Muscle of back (tissue), 11 donors: ENCODE data around the gene RBMS3. TPM values are rescaled to one million over a fixed set of nuclear protein-coding genes. Genes with fewer than 3 reads are reported as not detected.
"Not testable (repeated sequence)": the region's sequence is repeated elsewhere in the genome, so short reads cannot be mapped to it uniquely, and the experiment has no call there.

Source experiments
- DNase-seq, 3 donors: peaks; one replicate each; pipeline versions ENCODE4 v3.0.0 to v3.0.0-alpha.2; 2013
- polyA plus RNA-seq, 10 donors: library from polyadenylated mRNA; unstranded; fragments of 120-200 nt; gene quantifications; one replicate each; pipeline ENCODE4 v1.2.1, GENCODE V29; 2013; ENCODE audit not compliant: insufficient read length in 10 of 10

Gene RBMS3
- polyA plus RNA-seq, 10 donors, result 22.4 to 37.1 (median 28.1) TPM

DNA sequence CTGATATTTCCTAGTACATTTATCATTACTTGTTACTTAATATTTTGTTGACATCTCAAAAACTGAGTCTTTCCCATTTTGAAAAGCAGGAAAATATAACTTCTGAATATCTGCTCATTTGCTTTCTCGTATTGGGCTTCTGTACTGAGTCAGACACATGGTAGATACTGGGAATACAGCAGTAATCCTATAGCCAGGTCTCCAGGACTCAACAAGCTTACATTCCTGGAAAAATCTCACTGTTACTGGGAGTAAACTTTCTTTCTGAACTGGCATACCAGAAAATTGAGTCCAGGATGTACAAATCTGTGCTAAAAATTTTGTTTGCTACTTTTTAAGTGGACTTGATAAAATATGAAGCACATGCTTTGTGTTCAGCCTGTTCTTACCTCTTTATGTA is 240.4 kb downstream of the RBMS3 start:
- no peak for DNase-seq

DNA sequence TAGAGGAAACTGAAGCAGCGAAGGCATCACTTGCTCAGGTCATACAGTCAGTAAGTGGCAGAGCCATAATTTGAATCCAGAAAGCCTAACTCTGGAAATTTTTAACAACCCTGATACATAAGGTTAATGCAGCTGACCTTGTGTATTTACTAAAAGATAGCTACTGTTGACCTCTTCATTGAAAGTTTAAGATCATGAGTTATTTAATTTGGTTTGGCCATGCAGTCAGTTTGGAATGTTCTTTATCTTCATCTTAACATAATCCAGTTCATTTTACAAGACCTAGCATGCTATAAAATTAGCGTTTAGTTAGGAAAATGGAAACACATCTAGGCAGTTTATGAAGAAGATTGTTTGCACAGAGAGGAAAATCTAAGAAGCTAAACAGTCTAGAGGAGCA is 240.9 kb downstream of the RBMS3 start:
- DNase-seq, result no peak

GRCh38 chr3:29524433-29524832 is 243.6 kb downstream of the RBMS3 start:
- DNase-seq, result not testable (repeated sequence)

- peak; percentile 56 to 92 (median 74) for DNase-seq
These were observed 244.5 kb downstream of the RBMS3 start for GRCh38 chr3:29525254-29525881.

- no peak for DNase-seq
These were observed 246.4 kb downstream of the RBMS3 start for GRCh38 chr3:29527246-29527645.

DNA sequence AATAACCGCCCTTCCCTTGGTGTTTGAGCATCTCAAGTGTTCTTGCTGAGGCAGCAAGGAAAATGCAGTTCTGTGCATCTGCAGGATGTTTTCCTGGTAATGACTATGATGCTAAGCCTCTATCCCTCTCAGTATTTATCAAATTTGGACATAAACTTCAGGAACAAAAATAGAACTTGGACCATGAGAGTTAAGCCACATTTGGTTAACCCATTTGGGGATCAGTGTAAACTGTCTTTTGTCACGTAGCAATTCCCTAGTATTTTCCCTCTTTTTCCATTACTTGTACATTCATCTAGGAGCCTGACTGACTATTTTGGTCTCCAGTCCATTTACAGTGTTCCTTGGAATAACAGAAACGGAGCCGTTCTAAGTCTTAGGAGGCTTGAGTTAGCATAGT is 250.8 kb downstream of the RBMS3 start:
- peak in 2 of 3 donors; percentile 53 to 83 for DNase-seq

- no peak for DNase-seq
These were observed 251.6 kb downstream of the RBMS3 start for GRCh38 chr3:29532473-29532872.

DNA sequence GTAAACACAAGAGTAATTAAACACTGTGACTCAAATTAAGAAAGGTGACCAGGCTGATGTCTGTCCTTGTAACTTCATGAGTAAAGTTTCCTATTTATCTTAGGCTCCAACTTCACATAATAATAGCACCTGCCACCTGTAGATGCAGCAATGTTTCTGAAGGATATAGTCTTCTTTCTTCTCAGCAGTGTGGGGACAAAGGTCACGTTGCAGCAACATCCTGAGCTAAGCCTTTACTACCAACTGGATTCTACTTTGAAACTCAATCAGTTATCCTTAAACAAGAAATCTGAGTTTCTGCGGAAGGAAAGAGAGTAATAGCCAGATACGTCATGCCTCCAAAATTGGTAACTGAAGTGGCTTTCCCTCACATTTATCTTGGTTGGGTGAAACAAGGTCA is 253.1 kb downstream of the RBMS3 start:
- DNase-seq, result no peak

GRCh38 chr3:29536016-29536758 is 255.3 kb downstream of the RBMS3 start:
- DNase-seq, result no peak

DNA sequence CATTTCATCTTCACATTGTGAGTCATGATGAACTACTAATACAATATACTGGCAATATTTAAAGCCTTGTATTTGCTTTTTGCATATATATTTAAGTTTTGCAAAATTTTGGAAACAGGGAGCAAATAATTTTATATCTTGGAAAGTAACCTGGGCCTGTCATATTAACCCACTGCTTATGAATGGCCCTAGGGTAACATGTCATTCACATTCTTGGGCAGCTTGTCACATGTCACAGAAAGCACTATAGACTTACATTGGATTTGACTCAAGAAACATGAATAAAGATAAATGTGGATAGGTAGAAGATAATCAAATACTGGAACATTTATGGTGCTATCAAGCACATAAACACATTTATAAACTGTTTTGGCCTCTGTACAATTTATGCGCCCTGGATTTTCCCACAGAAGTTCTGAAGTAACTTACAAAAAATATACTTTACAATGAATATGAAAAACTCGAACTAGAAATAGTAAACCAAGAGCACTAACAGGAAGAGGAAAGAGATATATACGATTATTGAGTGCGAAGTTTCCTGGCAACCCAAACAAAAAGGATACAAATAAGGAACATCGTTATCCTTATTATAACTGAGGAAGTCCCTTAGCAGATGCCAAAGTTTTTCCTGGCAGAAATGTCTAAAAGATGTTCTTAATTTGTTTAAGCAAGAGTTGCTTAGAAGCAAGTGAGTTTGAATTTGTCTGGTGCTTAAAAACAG is 257.2 kb downstream of the RBMS3 start:
- DNase-seq, result peak; percentile 81 to 94 (median 88)

DNA sequence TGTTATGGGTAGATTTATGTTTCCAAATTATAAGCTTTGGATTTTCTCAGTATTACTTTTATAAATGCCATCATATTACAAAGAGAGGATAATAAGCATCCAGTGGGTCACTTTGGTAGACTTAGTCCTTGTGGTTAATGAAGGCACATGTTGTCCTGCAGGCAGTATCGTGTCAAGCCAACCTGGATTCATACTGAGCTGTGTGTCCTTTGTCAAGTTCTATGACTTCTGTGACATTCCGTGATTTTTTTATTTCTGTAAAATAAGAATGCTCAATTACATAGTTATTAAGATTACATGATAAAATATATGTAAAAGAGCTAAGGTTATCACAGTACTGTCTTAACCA is 257.7 kb downstream of the RBMS3 start:
- no peak for DNase-seq

GRCh38 chr3:29540544-29540943 is 259.7 kb downstream of the RBMS3 start:
- DNase-seq, result no peak

DNA sequence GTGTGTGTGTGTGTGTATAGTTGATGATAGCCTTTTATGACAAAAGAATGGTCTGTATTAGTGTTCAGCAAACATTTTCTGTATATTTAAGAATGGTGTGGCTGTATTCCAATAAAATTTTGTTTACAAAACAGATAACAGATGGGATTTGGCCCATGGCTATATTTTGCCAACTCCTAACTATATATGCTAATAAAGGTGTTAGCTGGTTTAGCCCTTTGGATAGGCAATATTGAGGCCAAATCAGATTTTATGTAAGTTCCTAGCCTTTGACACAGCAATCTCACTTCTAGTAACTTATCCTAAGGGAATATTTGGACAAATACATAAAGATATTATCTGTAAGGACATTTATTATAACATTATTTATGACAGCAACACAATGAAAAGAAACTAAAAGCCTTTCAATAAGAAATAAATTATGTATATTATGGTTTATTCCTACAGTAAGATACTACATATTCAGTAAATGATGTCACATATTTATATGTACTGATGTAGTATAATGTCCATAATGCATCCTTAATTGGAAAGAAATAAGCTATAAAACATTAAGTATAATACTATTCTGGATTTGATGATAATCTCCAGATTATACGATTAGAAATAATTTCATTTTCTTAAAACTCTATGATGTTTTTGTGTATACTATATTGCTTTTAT is 264.0 kb downstream of the RBMS3 start:
- no peak for DNase-seq

- DNase-seq, result peak in 1 of 3 donors; percentile 65
These were observed 264.7 kb downstream of the RBMS3 start for GRCh38 chr3:29545615-29546014.

GRCh38 chr3:29552051-29552450 is 271.2 kb downstream of the RBMS3 start:
- DNase-seq, result no peak

GRCh38 chr3:29554566-29554965 is 273.7 kb downstream of the RBMS3 start:
- DNase-seq, result no peak

DNA sequence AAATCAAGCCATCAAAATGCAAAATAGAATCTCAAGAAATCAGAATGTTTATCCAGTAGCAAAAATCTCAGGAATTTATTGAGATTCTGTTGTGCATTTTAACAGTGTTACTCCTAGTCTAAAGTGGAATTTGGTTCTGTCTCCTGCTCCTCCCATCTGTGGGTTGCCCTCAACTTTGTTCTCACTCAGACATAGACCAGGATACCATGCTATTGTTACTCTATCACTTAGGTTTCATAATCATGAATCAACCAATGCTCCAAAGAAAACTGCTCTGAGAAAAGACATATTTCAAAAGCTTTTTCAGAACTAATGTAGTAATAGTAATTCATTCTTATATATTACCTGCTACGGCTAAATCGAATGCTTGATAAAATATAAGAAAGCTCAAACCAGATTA is 274.7 kb downstream of the RBMS3 start:
- no peak for DNase-seq

DNA sequence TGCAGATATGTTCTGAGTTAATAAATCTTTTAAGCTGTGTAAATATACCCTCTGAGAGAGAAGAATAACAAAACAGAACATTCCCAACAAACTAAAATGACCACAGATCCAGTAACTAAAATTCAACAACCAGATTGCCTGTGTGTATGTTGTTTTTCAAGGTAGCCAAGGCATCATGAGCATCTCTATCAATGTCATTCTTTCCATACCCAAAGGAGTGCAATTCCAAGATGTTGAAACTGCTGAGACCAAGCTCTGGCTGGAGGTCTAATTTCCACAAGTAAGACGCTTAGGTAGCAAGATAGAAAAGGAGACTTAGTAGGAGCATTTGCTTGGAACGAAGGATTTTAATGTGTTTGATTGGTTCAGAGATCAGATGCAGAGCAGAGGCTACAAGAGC is 276.3 kb downstream of the RBMS3 start:
- peak in 1 of 3 donors; percentile 72 for DNase-seq

DNA sequence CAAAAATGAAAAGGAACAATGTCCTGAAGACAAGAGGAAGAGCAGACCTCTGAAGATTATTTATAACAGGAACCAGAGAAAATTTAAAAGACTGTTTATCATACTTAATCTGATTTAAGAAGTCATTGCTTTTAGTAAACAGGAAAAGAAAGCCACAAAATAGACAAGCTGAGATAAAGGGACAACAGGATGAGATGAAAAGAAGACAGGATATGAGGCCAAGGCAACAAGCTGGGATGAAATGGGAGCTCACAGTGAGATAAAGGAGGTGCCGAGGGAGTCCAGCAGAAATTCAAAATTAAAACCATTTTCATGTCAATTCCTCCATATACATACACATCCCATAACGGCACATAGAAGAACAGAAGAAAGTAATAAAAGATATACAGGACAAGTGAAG is 277.0 kb downstream of the RBMS3 start:
- DNase-seq, result no peak

- peak; percentile 64 to 89 (median 69) for DNase-seq
These were observed 279.0 kb downstream of the RBMS3 start for GRCh38 chr3:29559741-29560465.

- peak in 1 of 3 donors; percentile 37 for DNase-seq
These were observed 280.8 kb downstream of the RBMS3 start for GRCh38 chr3:29561651-29562149.

GRCh38 chr3:29565236-29565635 is 284.4 kb downstream of the RBMS3 start:
- DNase-seq, result no peak
